ENCODE data around the gene GRID1. TPM values are rescaled to one million over a fixed set of nuclear protein-coding genes. Genes with fewer than 3 reads are reported as not detected.

The GRID1 gene
- total RNA-seq, 4 donors from 2014 or later, result 0.88 to 7.3 (median 4.1) TPM

DNA sequence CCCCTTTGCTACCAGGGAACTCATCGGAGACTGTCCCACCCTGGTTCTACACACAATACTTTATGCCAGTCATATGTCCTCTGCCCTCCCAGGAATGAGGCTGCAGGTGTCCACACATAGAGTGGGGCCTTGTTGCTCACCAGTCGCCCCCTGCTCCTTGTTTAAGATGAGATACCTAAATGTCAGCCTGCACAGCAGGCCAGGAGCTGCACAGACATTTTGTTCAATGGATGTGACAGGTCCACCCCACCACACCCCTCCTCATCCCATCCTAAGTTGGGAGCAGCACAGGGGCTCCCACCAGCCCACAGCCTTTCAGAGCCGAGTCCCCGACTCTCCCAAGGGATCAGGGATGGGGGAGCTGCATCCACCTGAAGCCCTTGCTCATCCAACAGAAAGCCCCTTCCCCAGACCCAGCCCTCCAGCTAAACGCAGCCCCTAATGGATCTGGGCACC lies 6.2 kb upstream of the GRID1 start:
- peak in 1 of 2 donors; percentile 2 for DNase-seq
- no peaks in the 10 kb centered on the region for H3K9me3 ChIP-seq
- H3K27me3 ChIP-seq, result no peaks in the 10 kb centered on the region
- no peak overlapping the region for H3K4me3 ChIP-seq
- peaks cover 0 to 3% of the 10 kb centered on the region in 2 donors for H3K4me1 ChIP-seq
- no peak overlapping the region for H3K27ac ChIP-seq
- intact Hi-C loops (cut with DNase I; ENCODE audit: low total_unique reads), result no loop called here
- no peaks in the 10 kb centered on the region for H3K36me3 ChIP-seq
- TF ChIP-seq, protein P1, sequence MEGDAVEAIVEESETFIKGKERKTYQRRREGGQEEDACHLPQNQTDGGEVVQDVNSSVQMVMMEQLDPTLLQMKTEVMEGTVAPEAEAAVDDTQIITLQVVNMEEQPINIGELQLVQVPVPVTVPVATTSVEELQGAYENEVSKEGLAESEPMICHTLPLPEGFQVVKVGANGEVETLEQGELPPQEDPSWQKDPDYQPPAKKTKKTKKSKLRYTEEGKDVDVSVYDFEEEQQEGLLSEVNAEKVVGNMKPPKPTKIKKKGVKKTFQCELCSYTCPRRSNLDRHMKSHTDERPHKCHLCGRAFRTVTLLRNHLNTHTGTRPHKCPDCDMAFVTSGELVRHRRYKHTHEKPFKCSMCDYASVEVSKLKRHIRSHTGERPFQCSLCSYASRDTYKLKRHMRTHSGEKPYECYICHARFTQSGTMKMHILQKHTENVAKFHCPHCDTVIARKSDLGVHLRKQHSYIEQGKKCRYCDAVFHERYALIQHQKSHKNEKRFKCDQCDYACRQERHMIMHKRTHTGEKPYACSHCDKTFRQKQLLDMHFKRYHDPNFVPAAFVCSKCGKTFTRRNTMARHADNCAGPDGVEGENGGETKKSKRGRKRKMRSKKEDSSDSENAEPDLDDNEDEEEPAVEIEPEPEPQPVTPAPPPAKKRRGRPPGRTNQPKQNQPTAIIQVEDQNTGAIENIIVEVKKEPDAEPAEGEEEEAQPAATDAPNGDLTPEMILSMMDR (IDR thresholded peaks at IDR 0.05), result no peak
- TF ChIP-seq POLR2A (IDR thresholded peaks at IDR 0.05), result no peak

DNA sequence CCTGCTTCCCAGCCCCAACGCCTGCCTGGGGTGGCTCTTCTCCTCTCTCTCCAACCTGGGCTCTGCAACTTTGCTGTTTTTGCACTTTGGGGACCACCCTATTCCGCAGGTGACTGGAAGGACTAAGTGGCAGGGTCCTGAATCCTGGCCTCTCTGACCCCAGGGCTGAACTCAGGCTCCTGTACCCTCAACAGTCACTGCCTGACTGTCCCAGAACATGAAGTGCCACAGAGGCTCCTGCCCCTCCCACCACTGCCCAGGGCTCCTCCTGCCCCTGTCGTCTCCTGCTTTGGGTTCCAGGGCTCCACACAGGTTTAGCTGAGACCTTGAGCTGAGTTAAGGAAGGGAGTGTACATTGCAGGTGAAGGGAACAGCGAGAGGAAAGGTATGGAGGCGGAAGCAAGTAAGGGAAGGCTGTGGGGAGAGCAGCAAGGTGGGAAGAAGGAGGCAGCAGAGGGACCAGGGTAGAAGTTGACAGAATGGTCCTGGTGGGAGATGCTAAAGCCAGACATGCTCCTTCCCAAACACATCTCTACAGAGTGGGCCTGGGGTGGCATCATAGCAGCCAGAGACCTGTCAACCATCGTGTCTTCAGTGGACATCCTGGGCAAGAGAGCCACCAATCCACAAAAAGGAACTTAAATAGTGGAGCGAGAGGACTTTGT lies 5.7 kb upstream of the GRID1 start:
- Histone ChIP-seq H3K27me3 (no peaks in the 10 kb centered on the region), H3K27ac (no peak overlapping the region), H3K36me3 (no peaks in the 10 kb centered on the region), H3K4me3 (no peak overlapping the region), H3K9me3 (no peaks in the 10 kb centered on the region), H3K4me1 (peaks cover 0 to 6% of the 10 kb centered on the region in 2 donors)
- TF ChIP-seq, protein P1 (IDR thresholded peaks at IDR 0.05), result no peak
- TF ChIP-seq POLR2A (IDR thresholded peaks at IDR 0.05), result no peak
- DNase-seq, result peak in 1 of 2 donors; percentile 0
- intact Hi-C loops (cut with DNase I; ENCODE audit: low total_unique reads), result no loop called here

DNA sequence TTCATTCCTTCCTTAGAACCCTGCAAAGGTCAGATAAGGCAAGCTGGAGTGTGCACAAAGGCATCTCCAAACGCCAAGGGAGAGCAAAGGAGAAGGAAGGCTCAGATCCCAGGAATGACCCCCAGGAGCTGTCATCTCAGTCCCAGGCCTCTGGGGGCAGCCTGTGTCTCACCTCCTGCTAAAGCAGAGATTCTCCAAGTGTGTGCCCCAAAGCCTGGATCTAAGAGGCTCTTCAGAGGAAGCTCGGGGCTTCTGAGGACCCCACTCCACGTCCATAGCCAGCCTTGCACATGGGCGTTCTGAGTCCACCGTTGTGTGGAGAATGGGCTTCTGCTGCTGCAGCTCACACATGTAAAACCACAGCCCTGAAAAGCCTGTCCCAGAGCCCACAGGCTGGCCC lies 5.1 kb upstream of the GRID1 start:
- TF ChIP-seq, protein P1 (IDR thresholded peaks at IDR 0.05), result no peak
- no peak for TF ChIP-seq POLR2A (IDR thresholded peaks at IDR 0.05)
- no peaks in the 10 kb centered on the region for H3K27me3 ChIP-seq
- H3K4me3 ChIP-seq, result no peak overlapping the region
- H3K36me3 ChIP-seq, result no peaks in the 10 kb centered on the region
- peak in 1 of 2 donors; percentile 3 for DNase-seq
- no peaks in the 10 kb centered on the region for H3K9me3 ChIP-seq
- peaks cover 0 to 6% of the 10 kb centered on the region in 2 donors for H3K4me1 ChIP-seq
- H3K27ac ChIP-seq, result no peak overlapping the region
- intact Hi-C loops (cut with DNase I; ENCODE audit: low total_unique reads), result no loop called here

DNA sequence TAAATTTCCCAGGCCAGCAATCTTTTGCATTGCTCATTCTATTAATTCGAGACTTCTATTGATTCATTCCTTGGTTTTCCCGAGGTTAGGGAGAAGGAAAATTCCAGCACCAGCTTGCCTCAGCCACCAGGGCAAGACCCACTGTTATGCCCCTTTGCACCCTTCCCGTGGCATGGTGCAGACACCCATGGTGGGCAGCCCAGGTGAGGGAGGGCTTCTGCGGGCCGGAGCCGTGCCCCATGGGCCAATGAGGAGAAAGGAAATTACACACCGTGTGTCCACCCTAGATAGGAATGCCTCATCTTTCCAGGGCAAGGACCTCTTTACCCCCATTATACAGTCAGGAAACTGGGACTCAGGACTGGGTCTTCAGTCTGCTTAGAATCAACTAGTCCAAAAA lies 4.5 kb upstream of the GRID1 start:
- no peak for TF ChIP-seq POLR2A (IDR thresholded peaks at IDR 0.05)
- TF ChIP-seq, protein P1 (IDR thresholded peaks at IDR 0.05), result no peak
- Histone ChIP-seq H3K27ac (no peak overlapping the region), H3K4me1 (peaks cover 0 to 6% of the 10 kb centered on the region in 2 donors), H3K4me3 (no peak overlapping the region), H3K27me3 (no peaks in the 10 kb centered on the region), H3K36me3 (no peaks in the 10 kb centered on the region), H3K9me3 (no peaks in the 10 kb centered on the region)
- DNase-seq, result no peak
- intact Hi-C loops (cut with DNase I; ENCODE audit: low total_unique reads), result no loop called here

DNA sequence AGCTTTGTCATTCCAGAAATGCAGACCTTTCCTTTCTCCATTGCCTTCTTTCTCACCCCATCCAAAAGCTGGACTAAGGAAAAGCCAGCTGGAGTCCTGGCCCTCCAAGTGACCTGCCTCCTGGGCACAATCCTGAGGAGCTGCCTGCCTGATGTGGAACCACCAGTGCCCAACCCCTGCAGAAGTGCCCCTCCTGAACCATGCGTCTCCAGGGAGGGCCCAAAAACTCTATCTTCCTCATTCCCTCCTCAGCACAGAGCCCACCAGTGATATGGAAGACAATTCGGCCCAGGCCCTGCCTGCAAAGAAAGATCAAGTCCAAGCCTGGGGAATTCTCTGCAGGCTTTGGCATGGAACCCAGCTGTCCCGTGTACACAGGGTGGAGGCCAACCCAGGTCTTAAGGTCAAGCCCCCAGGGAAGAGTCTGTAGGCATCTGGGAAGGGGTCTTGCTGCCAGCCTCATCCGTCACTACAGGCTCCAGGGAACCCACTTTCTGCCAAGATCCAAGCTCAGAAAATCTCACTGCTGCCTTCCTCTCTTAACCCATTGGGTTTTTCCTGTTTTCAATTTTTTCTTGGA lies 3.5 kb upstream of the GRID1 start:
- Histone ChIP-seq H3K27ac (no peak overlapping the region), H3K9me3 (no peaks in the 10 kb centered on the region), H3K4me1 (peaks cover 0 to 6% of the 10 kb centered on the region in 2 donors), H3K4me3 (no peak overlapping the region), H3K36me3 (no peaks in the 10 kb centered on the region), H3K27me3 (no peaks in the 10 kb centered on the region)
- TF ChIP-seq, protein P1 (IDR thresholded peaks at IDR 0.05), result no peak
- no peak for TF ChIP-seq POLR2A (IDR thresholded peaks at IDR 0.05)
- intact Hi-C loops (cut with DNase I; ENCODE audit: low total_unique reads), result no loop called here
- no peak for DNase-seq
